GM15510 (cell line): Measurements from ENCODE around the gene ABCG1.

ENCODE experiments used
- POLR2A ChIP-seq: IDR thresholded peaks from 3 replicates; pipeline ENCODE4 v1.6.1; 2011; ENCODE audit warnings: borderline replicate concordance; ENCODE audit not compliant: insufficient read length; ENCODE audit errors: extremely low read depth

ABCG1 gene

DNA sequence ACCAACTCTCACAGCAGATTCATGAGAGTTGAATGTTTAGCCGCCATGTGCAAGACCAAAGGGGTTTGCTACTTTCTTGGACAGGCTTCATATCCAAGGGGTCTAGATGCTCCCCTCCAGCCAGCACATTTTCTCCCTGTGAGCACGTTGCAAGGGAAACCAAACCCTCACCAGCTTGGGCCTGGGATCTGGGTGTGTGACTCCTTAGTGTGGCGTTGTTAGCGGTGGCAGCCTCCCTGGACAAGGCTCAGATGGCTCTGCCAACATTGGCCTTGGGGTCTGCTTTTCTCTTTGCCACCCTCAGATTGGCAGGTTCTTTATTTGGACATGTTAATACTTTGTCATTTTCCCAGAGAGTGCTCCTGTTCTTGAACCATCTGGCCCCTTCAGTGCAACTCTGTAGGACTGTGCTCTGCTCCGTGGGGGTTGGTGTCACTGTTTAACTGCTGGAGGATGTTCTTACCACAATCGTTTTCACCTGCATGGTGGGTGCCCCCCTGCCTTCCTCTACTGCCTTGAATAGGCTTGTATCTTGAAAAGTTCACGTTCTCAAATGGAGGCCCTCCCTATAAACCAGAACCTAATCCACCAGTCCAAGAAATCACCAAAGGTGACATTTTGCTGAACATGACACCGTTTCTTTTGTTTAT lies 13.4 kb downstream of the ABCG1 start:
- TF ChIP-seq POLR2A = no peak

DNA sequence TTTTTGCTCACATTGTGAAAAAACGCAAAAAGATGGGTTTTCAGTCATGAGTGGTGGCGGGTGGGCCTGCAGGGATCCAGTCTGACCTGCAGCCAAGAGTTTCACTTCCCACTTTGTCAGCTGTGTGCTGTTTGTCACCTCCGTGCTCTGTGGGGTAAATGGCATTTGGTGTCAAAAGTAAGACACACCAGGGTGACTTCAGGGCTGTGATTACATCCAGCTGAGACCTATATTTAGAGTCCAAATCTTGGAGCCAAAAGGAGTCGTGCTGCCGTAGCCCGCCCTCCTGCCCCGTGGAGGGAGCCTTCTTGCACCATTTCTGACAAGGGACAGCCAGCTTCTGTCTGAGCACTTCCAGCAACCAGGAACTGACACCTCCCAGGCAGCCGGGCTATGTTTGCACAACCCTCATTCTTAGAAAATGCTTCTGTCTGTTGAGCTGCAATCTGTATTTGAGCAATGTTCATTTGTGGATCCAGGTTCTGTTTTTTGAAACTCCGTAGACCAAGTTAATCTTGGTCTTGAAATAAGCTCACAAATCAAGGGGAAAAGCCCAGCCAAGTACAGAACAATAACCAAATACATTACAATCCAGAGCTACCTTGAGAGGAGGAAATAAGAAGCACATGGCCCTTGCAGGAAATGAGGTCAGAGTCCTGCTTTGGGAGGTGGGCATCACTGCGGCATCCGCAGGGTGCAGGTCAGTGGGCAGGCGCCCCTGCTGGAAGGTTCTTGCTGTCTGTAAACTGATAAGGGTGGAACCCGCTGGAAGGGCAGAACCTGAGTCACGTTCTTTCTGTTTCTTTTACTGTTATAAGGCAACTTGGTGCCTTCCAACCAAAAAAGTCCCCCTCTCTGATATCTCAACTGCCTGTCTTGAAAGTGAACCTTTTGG lies 14.4 kb downstream of the ABCG1 start:
- TF ChIP-seq POLR2A = no peak

DNA sequence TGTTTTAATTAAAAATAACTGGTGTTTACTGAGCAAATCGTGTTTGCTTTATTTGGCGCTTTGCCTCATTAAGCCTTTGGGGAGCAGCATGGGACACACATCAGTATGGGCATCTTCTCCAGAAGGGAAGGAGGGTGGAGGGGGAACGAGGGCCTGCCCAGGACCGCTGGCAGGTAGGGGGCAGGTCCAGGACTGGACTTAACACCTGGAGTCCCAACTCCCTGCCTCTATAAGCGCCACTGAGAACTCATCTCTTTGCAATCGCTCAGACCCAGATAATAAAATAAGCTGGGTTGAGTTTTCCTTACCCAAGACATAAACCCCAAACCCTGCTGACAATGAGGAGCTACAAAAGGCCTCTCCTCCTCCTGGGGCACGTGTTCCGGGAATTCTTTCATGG lies 15.1 kb downstream of the ABCG1 start:
- no peak for TF ChIP-seq POLR2A

DNA sequence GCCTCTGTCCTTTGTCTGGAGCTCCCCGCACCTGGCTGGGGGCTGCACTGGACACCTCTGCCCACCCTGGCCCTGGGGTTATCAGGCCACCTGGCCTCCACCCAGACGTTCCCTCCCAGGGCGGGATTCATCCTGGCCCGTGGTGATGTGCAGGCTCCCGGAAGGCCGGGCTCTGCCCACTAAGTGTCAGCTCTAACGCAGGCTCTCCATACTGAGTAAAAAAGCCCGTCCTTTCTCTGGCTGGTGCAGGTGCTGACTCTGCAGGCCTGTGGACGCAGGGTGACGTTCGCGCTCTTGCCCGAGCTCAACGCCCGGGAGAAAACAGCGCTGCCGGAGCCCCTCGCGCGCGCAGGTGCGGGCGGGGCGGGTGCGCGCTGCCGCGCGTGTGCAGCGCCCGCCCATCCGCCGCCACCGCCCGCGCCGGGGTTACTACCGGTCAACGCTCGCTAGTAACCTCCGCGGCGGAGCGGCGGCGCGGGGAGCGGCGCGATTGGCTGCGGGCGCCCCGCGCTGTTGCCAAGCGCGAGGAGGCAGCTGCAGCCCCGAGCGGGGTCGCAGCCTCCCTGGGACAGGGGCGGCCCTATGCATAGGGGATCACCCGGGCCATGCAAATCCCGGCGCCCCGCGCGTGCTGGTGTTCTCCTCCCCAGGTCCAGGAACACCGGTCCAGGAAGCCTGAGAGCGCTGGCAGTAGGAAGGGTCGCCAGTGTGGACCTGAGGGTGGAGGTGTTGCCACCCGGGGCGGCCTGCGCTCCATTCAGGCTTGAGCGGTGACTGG lies 15.7 kb downstream of the ABCG1 start:
- TF ChIP-seq POLR2A = peak; percentile 44

DNA sequence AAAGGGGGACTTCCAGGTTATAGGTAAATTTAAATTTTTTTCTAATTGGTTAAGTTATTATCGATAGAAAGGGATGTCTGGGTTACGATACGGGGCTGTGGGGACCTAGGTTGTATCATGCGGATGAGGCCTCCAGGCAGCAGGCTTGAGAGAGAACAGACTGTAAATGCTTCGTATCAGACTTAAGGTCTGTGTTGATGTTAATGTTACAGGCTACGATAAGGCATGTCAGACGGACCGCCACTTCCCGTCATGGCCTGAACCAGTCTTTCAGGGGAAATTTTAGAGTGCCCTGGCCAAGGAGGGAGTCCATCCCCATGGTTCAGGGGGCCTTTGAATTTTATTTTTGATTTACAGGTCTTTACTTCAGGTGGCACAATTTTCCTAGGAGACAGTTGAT lies 16.7 kb downstream of the ABCG1 start:
- no peak for TF ChIP-seq POLR2A

DNA sequence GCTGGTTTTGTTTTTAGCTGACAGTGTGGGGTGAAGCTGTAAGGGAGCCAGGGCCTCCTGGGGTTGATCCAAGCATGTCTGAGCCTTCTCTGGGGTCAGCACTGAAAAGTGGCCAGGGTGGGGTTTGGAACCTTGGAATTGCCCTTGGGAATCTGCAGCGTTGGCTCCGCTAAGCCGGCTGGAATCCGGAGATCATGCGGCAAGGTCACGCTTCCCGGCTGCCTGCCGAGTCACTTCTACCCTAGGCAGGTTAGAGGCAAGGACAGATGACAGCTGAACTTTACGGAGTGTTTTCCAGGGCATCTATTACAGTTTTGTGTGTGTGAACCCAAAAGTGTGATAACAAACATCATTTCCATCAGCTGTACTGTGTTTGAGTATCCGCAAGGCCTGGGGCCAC lies 17.1 kb downstream of the ABCG1 start:
- TF ChIP-seq POLR2A = no peak

DNA sequence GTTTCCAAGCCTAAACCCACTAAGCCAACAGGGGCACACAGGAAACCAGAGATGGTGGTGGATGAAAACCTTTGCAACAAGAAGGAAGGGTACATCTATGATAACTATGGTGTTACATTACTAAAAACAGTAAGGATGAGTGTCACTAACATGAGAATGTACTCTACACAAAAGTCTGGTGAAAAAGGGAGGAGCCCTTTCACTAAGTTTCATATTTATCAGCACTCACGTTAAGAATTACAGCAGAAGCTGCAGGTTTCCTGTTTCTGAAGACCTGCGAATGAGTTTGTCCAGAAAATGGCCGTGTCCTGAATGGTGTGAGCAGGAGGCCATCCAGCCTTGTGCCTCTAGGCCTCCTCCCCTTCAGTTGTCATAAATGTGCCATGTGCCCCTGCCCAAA lies 17.8 kb downstream of the ABCG1 start:
- no peak for TF ChIP-seq POLR2A

DNA sequence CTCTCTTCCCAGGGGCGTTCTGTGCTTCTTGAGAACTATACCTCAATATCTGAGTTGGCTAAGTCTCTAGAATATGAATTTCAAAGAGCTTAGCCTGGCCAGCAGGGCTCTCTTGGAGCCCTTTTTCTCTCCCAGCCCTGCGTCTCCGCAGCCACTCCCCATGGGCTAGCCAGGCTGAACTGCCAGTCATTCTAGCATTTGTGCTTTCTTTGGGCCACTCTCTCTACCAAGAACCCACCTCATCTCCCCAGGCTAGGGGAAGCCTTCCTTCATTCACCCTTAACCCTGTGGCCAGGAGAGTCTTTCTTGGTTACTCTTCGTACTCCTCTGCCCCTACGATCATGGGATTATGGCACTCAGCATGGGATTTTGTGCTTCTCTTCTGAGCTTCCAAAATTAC lies 18.2 kb downstream of the ABCG1 start:
- TF ChIP-seq POLR2A = no peak

DNA sequence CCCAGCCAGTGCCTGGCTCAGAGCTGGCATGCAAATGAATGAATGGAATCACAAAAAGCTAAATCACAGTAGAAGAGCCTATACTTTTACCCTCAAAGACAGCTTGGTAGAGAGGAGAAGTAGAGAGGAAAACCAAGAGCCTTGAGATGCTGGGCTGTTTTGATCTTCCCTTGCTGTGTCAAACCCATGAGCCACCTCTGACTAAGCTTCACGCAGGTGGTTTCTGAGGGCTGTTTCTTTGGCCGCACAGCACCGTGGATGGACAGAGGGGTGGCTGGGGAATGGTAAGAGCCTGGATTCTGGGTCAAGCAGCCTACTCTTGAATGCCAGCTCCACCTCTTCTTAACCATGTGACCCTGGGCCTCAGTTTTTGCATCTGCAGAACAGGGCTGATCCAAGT lies 18.6 kb downstream of the ABCG1 start:
- no peak for TF ChIP-seq POLR2A

DNA sequence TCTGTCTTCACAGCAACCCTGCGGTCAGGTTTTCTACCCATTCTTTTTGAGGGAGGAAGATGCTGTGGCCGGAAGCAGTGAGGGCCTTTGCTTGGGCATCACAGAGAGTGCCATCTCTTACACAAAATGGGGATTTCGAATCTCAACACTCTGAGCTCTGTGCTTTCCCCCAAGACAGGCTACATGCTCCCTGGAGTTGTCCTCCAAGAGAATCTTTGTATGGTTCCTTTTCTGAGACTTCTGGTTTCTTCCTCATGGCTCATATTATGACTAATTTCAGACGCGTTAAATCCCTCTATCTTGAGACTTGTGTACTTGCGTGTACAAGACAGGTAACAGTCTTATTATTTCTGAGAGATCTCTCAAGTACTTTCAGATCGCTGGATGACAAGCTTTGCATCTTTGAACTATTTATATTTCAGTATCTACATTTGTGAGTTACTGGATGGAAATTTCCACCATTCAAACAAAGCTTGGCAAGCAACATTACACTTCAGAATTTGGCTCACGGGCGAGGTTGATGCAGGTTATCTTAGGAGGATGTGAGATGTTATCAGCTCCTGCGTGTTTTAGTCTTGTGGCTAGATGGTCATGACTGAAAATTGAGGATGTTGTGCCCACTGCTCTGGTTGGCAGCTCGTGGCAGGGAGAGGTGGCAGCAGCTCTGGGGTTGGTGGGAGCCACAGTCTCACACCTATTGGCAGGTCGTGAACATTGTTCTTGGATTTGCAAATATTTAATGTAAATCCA lies 19.4 kb downstream of the ABCG1 start:
- no peak for TF ChIP-seq POLR2A

DNA sequence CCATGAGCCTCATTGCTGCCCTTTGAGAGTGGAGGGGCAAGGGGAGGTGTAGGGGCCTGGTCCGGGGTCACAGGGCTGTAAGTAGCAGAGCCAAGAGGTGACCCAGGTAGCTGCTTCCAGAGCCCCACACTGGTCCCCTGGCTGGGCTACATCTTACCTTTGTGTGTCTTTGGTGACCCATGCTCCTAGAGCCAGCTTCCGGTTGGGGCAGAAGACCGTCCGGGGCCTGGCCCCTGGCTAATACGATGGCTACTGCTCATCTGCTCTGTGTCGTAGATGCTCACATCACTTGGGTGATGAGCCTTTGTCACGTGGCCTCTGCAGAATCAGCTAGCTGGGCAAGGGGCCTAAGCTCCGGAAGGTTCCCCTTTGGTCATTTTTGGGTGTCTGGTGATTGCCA lies 20.6 kb downstream of the ABCG1 start:
- TF ChIP-seq POLR2A = no peak

DNA sequence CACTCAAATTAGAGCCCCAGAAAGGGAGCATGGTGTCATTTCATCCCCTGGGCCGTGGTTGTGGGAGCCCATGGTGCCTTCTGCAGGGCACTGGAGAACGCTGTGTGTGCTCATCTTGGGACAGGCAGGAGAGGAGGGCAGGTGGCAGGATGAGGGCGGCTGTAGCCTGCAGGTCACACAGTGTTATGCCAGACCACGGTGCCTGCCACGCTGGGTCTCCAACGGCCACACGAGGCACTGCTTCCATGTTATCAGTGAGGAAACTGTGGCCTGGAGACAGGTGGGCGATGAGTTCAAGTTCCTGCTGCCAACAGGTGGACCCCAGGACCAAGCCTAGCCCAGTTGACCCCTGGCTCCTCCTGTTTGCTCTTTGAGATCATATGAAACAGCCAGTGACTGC lies 21.0 kb downstream of the ABCG1 start:
- no peak for TF ChIP-seq POLR2A

DNA sequence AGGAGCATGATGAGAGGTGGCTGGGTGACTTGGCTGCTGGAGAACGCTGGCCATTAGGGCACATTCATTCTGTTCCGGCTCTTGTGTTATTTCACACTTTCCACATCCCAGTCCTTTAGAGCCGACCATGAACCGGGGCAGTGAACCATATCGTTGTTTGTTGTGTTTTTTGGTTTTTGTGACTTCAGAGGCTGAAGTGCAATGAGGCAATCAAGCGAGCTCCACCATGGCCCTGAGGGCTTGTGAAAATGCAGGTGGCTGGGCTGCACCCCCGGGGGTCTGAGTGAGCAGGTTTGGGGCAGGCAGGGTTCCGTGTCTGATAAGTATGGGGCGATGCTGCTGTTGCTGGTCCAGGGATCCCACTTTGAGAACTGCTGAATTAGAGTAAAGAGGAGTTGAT lies 23.7 kb downstream of the ABCG1 start:
- no peak for TF ChIP-seq POLR2A

DNA sequence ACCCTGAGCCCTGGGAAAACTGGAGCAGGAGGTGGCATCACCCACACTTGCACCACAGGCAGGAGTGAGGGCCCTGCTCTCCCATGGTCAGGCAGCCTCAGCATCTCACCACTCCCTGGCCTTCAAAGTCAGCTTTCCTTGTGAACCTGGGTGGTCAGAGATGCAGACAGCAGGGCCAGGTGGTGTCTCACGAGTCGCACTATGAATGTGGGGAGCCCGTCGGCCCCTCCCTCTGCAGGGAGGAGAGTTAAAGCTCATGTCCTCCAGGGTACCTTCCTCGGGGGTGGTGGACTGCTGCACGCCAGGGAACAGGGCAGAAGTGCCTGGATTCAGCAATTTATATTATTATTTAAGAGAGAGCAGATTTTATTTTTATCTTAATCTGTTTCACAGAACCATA lies 24.1 kb downstream of the ABCG1 start:
- no peak for TF ChIP-seq POLR2A

DNA sequence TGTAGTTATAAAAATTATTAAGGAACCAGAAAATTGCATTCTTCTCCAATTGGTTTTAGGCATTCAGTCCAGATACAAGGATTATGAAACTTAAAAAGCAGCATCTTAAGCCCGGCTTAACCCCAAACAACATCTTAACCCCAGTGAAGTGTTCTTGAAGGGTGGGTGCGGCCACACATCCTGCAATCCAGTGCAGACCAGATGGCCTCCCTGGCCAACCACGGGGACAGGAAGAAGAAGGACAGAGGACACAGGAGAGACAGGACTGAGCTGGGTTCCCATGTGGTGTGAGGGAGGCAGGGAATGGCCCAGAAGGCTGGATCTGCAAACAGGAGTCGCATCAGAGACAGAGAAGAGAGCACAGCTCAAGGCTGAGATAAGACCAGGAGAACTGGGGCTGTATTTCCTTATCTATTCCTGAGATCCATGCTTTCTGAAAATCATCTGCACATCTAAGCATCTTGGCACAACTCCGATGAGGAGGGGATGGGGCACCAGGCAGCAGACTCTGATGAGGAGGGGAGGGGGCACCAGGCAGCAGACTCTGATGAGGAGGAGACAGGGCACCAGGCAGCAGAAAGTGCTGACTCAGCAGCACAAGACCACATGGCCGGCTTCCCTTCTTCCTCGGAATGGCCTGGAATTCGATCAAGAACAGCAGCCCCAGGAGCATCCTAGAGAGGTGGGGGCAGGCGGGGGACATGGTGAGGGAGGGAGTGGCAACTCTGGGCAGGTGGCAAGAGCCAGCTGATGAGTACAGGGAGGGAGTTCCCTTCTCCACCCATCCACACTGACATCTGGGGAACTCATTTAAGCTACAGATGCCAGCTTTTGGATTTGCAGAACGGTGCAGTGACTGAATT lies 26.6 kb downstream of the ABCG1 start:
- no peak for TF ChIP-seq POLR2A

DNA sequence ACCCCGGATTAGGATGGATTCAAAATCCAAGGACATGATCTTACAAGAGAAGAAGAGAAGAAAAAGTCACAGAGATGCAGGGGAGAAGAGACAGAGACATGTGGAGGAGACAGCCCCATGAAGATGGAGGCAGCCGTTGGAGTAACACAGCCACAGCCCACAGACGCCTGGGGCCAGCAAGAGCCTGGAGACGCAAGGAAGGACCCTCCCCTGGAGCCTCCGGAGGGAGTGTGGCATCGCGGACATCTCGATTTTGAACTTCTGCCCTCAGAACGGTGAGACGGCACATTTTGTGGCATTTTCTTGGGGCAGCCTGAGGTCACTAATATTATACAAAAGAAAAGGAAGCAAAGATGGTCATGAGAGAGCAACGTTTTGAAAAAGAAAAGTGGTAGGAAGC lies 28.8 kb downstream of the ABCG1 start:
- no peak for TF ChIP-seq POLR2A
